Liver (tissue), 9 donors: Measurements from ENCODE around the gene KCNK7. TPM values are rescaled to one million over a fixed set of nuclear protein-coding genes. Genes with fewer than 3 reads are reported as not detected.

ENCODE experiments used
- DNase-seq: peaks from one replicate; pipeline ENCODE4 v3.0.0-alpha.2; 2017; ENCODE audit warnings: low spot score
- H3K27ac ChIP-seq, 2 donors: one replicate each; pipeline ENCODE4 v1.7.0; 2013; ENCODE audit warnings: inconsistent platforms in 2 of 2, low read length in 2 of 2, control low read depth in 1 of 2, low read depth in 1 of 2, mild to moderate bottlenecking in 1 of 2
- H3K27me3 ChIP-seq, 4 donors: one replicate each; pipeline versions ENCODE4 v1.6.1 to v1.7.0; 2013; ENCODE audit warnings: low read length in 3 of 4, inconsistent platforms in 1 of 4, mild to moderate bottlenecking in 1 of 4, moderate library complexity in 1 of 4; ENCODE audit not compliant: control insufficient read depth in 4 of 4, insufficient read depth in 4 of 4
- H3K36me3 ChIP-seq, 4 donors: one replicate each; pipeline versions ENCODE4 v1.6.1 to v1.7.0; 2013; ENCODE audit warnings: low read length in 3 of 4, mild to moderate bottlenecking in 3 of 4, low read depth in 1 of 4, moderate library complexity in 1 of 4; ENCODE audit not compliant: control insufficient read depth in 4 of 4, insufficient read depth in 3 of 4
- H3K4me1 ChIP-seq, 4 donors: one replicate each; pipeline versions ENCODE4 v1.6.1 to v1.7.0; 2013; ENCODE audit warnings: low read length in 3 of 4, mild to moderate bottlenecking in 3 of 4, moderate library complexity in 1 of 4; ENCODE audit not compliant: control insufficient read depth in 4 of 4, insufficient read depth in 4 of 4
- H3K4me3 ChIP-seq, 3 donors: one replicate each; pipeline versions ENCODE4 v1.6.1 to v1.7.0; 2013; ENCODE audit warnings: low read length in 3 of 3, control low read depth in 1 of 3, low read depth in 1 of 3, mild to moderate bottlenecking in 1 of 3
- H3K9ac ChIP-seq, 2 donors: one replicate each; pipeline ENCODE4 v1.7.0; 2013; ENCODE audit warnings: low read length in 2 of 2, mild to moderate bottlenecking in 2 of 2, moderate library complexity in 2 of 2, control low read depth in 1 of 2, low read depth in 1 of 2
- H3K9me3 ChIP-seq, 4 donors: one replicate each; pipeline versions ENCODE4 v1.6.1 to v1.7.0; 2013; ENCODE audit warnings: low read length in 3 of 4; ENCODE audit not compliant: control insufficient read depth in 4 of 4
- ATF3 ChIP-seq: IDR thresholded peaks from 2 replicates; pipeline ENCODE4 v1.6.1; 2016; ENCODE audit warnings: antibody characterized with exemption
- CTCF ChIP-seq: fragments of 150-350 bp; IDR thresholded peaks from 2 replicates; pipeline ENCODE4 v1.5.1; 2017; ENCODE audit warnings: improper control_type of control experiment, low read depth, low read length; ENCODE audit not compliant: missing input control
- EGR1 ChIP-seq, 2 donors: IDR thresholded peaks; 2 replicates each; pipeline ENCODE4 v1.6.1; 2016 to 2018; ENCODE audit warnings: antibody characterized with exemption in 2 of 2, low read depth in 2 of 2
- FOXA1 ChIP-seq: IDR thresholded peaks from 2 replicates; pipeline ENCODE4 v1.6.1; 2016; ENCODE audit warnings: antibody characterized with exemption
- FOXA2 ChIP-seq: IDR thresholded peaks from 2 replicates; pipeline ENCODE4 v1.6.1; 2016; ENCODE audit warnings: antibody characterized with exemption
- GABPA ChIP-seq, 2 donors: IDR thresholded peaks in 1 of 2; conservative IDR thresholded peaks in 1 of 2; 2 replicates each; pipeline ENCODE4 v1.6.1; 2016; ENCODE audit warnings: antibody characterized with exemption in 2 of 2, mild to moderate bottlenecking in 1 of 2, moderate library complexity in 1 of 2
- HNF4A ChIP-seq, 2 donors: conservative IDR thresholded peaks; 2 replicates each; pipeline ENCODE4 v1.6.1; 2016; ENCODE audit warnings: antibody characterized with exemption in 2 of 2, mild to moderate bottlenecking in 2 of 2
- HNF4G ChIP-seq: IDR thresholded peaks from 2 replicates; pipeline ENCODE4 v1.6.1; 2016; ENCODE audit warnings: antibody characterized with exemption
- JUND ChIP-seq, 2 donors: IDR thresholded peaks; 2 replicates each; pipeline ENCODE4 v1.6.1; 2016; ENCODE audit warnings: antibody characterized with exemption in 2 of 2
- MAX ChIP-seq: IDR thresholded peaks from 2 replicates; pipeline ENCODE4 v1.6.1; 2016; ENCODE audit warnings: antibody characterized with exemption
- NR2F2 ChIP-seq: IDR thresholded peaks from 2 replicates; pipeline ENCODE4 v1.6.1; 2016; ENCODE audit warnings: antibody characterized with exemption
- RAD21 ChIP-seq, 2 donors: IDR thresholded peaks; 2 replicates each; pipeline ENCODE4 v1.6.1; 2016; ENCODE audit warnings: antibody characterized with exemption in 2 of 2, mild to moderate bottlenecking in 2 of 2
- REST ChIP-seq: IDR thresholded peaks from 2 replicates; pipeline ENCODE4 v1.6.1; 2016; ENCODE audit warnings: antibody characterized with exemption, mild to moderate bottlenecking
- RXRA ChIP-seq, 2 donors: IDR thresholded peaks; 2 replicates each; pipeline ENCODE4 v1.6.1; 2017 to 2018; ENCODE audit warnings: antibody characterized with exemption in 2 of 2, mild to moderate bottlenecking in 1 of 2
- SP1 ChIP-seq: IDR thresholded peaks from 2 replicates; pipeline ENCODE4 v1.6.1; 2018; ENCODE audit warnings: antibody characterized with exemption, mild to moderate bottlenecking
- TAF1 ChIP-seq: conservative IDR thresholded peaks from 2 replicates; pipeline ENCODE4 v1.6.1; 2016; ENCODE audit warnings: antibody characterized with exemption, mild to moderate bottlenecking
- YY1 ChIP-seq: IDR thresholded peaks from 2 replicates; pipeline ENCODE4 v1.6.1; 2016; ENCODE audit warnings: antibody characterized with exemption, mild to moderate bottlenecking
- ZBTB33 ChIP-seq: IDR thresholded peaks from 2 replicates; pipeline ENCODE4 v1.6.1; 2016; ENCODE audit warnings: antibody characterized with exemption
- WGBS: extraction: QIAGEN DNeasy Blood & Tissue Kit; methylation state at CpG from one replicate; pipeline ENCODE4 v1.1.7; 2013; 5-methylcytosine and 5-hydroxymethylcytosine counted together
- polyA plus RNA-seq, 2 donors: library from polyadenylated mRNA; stranded (reverse) in 1 of 2; unstranded in 1 of 2; fragments of 200-250 nt in 1 of 2; fragments of >200 nt in 1 of 2; fragmentation: Nextera tagmentation in 1 of 2; extraction: Ambion mirVana in 1 of 2; gene quantifications; one replicate each; pipeline versions ENCODE4 v1.2.1 to v1.2.3, GENCODE V29; 2013 to 2015
- total RNA-seq, 2 donors: library from RNA; depleted of rRNA; stranded (reverse); fragments of >200 nt; gene quantifications; one replicate each; pipeline ENCODE4 v1.2.3, GENCODE V29; 2014
- donor health status: healthy.
- donor health status: healthy.
- donor health status: healthy.
- donor health status: healthy.
- donor health status: healthy.

Gene KCNK7
- total and polyA plus RNA-seq, 4 donors, result 0.14 to 0.32 (median 0.24) TPM

- Histone ChIP-seq H3K9ac (peak within 1 kb of the TSS; percentile 67 to 76), H3K27me3 (no peaks in the 10 kb centered on the region), H3K9me3 (no peaks in the 10 kb centered on the region), H3K4me1 (peaks cover 15 to 50% (median 41%) of the 10 kb centered on the region in 4 donors), H3K36me3 (peaks cover 8 to 26% (median 13%) of the 10 kb centered on the region in 4 donors), H3K4me3 (peak within 1 kb of the TSS; percentile 83 to 92 (median 88)), H3K27ac (peak within 1 kb of the TSS; percentile 60 to 96)
- TF ChIP-seq CTCF, result no peak
- peak; percentile 100 for TF ChIP-seq MAX
- no peak for TF ChIP-seq FOXA1
- peak; percentile 94 for TF ChIP-seq ZBTB33
- TF ChIP-seq RXRA (IDR thresholded peaks at IDR 0.05), result peak; percentile 57 to 68
- TF ChIP-seq GABPA (IDR thresholded peaks at IDR 0.05 in 1 of 2, conservative IDR thresholded peaks at IDR 0.05 in 1 of 2), result peak; percentile 95 to 97
- peak; percentile 42 for TF ChIP-seq HNF4G
- TF ChIP-seq SP1, result peak; percentile 99
- TF ChIP-seq REST, result no peak
- TF ChIP-seq RAD21 (IDR thresholded peaks at IDR 0.05), result no peak
- TF ChIP-seq EGR1 (IDR thresholded peaks at IDR 0.05; ENCODE audit: low read depth in 2 of 2), result peak; percentile 60 to 73
- peak; percentile 84 for TF ChIP-seq YY1
- peak; percentile 96 for TF ChIP-seq NR2F2
- no peak for TF ChIP-seq TAF1
- TF ChIP-seq FOXA2, result peak; percentile 51
- TF ChIP-seq ATF3, result no peak
- TF ChIP-seq JUND (IDR thresholded peaks at IDR 0.05), result peak in 1 of 2 donors; percentile 82
- peak; percentile 74 to 84 for TF ChIP-seq HNF4A (conservative IDR thresholded peaks at IDR 0.05)
- DNase-seq, result peak; percentile 100
- under 1% methylated on average over 55 of the region's 55 CpGs for WGBS
Measured at GRCh38 chr11:65615229-65615949, 19.8 kb upstream of the KCNK7 start, which contains the start of gene PCNX3. PCNX3 (plus strand) TSS chr11:65615776; CDS start chr11:65616312, 536 bp downstream.
